NCI-H2171 treated with DMSO at 0.1 percent for 48 hours (cell line): ENCODE results near the gene ACAD11.
"Not testable (repeated sequence)": the region's sequence is repeated elsewhere in the genome, so short reads cannot be mapped to it uniquely, and the experiment has no call there.

ENCODE experiments used
- DNase-seq: peaks from one replicate; lab custom pipeline; 2025; lab: John Stamatoyannopoulos, UW

Gene ACAD11

GRCh38 chr3:132652640-132653270 is 6.9 kb downstream of the ACAD11 start:
- no peak for DNase-seq

- no peak for DNase-seq
Measured at GRCh38 chr3:132650153-132650552, 9.5 kb downstream of the ACAD11 start.

- no peak for DNase-seq
Measured at GRCh38 chr3:132645058-132645457, 14.6 kb downstream of the ACAD11 start.

- DNase-seq = no peak
Measured at GRCh38 chr3:132643366-132643765, 16.2 kb downstream of the ACAD11 start.

DNA sequence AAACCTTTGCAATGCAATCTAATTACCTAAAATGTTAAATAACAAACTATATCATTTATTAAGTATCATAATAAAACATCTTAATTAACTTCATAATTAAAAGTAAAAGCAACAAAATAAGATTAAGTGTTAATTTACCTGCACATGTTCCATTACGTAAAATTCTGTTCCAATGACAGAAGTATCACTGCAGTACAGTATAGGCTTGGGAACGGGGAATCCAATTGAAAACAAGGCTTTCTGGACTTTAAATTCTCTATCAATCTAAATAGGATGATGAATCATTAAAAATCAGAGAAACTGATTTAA is 17.1 kb downstream of the ACAD11 start:
- DNase-seq = no peak

- DNase-seq = peak; percentile 64
Measured at GRCh38 chr3:132641837-132642538, 17.6 kb downstream of the ACAD11 start.

DNA sequence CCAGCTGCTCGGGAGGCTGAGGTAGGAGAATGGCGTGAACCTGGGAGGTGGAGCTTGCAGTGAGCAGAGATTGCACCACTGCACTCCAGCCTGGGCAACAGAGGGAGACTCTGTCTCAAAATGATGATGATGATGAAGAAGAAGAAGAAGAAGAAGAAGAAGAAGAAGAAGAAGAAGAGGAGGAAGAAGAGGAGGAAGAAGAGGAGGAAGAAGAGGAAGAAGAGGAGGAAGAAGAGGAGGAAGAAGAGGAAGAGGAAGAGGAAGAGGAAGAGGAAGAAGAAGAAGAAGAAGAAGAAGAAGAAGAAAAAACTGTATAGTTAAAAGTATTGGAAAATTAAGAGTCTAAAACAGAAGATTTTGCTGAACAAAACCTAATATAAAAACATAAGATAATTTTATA is 18.2 kb downstream of the ACAD11 start:
- not testable (repeated sequence) for DNase-seq

DNA sequence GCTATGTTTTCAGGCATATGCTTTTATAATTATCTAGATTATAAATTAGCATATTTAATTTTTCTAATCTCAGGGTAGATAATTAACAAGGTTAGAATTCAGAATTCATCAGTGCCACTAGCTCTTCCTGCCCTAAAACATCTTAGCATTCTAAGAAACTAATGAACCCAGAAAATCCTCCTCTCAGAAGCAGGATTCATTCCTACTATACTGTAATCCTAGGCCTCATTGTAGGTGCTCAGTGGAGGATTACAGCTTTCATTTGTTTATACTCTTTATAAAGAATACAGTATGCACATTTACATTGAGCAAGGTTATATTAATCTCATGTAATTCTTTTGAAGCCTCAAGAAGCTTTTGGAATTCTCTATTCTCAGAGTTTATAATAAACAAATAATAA is 20.9 kb downstream of the ACAD11 start:
- no peak for DNase-seq

GRCh38 chr3:132637590-132637989 is 22.0 kb downstream of the ACAD11 start:
- no peak for DNase-seq

GRCh38 chr3:132635052-132635451 is 24.6 kb downstream of the ACAD11 start:
- no peak for DNase-seq

GRCh38 chr3:132630612-132631011 is 29.0 kb downstream of the ACAD11 start:
- no peak for DNase-seq

DNA sequence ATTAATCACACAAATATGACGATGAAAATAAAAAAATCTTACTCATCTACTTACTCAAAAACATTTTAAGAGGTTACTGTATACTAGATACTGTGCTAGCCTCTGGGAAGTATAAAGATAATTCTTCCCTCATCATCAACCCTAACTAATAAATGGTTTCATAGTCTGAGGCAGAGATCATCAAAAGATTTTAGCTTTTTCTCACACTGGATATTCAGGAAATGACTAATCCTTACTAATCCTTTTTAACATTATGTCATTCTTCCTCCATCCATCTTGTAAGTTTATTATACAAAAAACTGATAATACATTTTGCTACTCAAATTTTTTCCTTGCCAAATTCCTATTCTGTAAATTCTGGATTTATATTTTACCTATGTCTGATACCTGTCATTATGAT is 29.7 kb downstream of the ACAD11 start:
- no peak for DNase-seq

DNA sequence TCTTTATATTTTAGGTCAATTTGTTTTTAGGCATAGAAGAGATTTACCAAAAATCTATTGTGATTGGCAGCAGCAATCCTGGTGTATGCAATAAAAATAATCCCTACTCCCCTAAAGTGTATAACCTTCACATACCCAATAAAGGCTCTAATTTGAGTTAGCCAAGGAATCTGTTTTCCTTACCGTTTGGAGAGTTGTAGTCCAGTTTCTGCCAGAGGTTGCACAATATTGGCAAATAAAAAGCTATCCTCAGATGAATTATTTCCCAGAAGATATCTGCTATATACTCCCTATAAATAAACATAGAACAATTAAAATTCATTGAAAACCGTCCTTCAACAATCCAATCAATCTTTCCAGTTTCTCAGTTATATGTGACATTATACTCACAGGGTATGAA is 31.5 kb downstream of the ACAD11 start:
- DNase-seq = no peak

- no peak for DNase-seq
Measured at GRCh38 chr3:132626955-132627354, 32.7 kb downstream of the ACAD11 start.

GRCh38 chr3:132625613-132626012 is 34.0 kb downstream of the ACAD11 start:
- DNase-seq = no peak

GRCh38 chr3:132624790-132625189 is 34.8 kb downstream of the ACAD11 start:
- no peak for DNase-seq

DNA sequence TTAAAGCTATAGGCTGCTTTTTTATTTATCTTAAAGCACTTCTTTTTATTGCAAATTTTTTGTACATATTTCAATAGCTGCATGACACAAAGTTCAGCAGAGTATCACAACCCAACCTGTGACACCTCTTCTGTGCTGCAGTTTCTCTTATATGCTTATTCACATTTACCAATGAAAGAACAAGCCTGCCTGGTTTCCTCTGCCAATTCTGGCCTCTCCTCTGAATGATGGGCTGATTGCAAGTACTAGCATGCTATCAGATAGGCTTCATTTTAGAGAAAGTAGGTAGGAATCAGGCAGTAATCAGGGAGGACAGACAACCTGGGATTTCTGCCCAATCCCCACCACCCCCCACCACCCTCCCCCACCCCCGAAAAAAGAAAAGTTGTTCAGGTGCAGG is 36.0 kb downstream of the ACAD11 start:
- no peak for DNase-seq

DNA sequence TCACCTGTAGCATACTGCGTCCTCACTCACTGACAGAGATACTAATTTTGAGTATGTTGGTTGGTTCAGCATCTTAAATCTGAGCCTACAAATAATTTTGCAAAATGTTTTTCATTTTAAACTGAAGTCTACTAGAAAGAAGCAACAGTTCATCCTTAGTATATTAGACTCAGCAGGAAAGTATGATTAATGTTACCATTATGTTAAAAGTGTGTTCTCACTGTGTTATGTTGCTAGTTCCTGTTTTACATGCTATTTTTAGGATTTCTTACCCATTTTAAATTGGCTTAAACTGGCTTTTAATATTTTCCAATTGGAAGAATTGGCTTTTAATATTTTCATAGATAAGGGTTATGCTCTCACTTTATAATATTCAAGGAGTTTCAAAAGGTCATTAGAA is 36.8 kb downstream of the ACAD11 start:
- no peak for DNase-seq

- no peak for DNase-seq
Measured at GRCh38 chr3:132622148-132622547, 37.5 kb downstream of the ACAD11 start.

DNA sequence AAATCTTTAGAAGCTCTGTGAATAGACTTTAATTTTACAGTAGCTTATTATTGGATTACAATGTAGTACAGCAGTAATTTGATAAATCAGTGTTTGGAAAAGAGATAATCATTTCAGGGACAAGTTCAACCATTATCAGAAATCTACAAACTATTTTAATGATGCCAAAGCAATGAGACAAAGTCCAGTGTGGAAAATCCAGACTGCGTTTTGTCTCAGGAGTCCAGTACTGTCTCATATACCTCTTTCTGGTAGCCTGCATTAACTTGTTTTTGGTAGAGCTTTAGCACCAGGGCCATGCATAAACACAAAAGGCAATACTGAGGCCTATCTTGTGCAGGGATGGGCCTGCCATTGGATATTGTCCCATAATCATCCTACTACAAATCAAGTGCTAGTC is 42.8 kb downstream of the ACAD11 start:
- DNase-seq = no peak

GRCh38 chr3:132615881-132616280 is 43.7 kb downstream of the ACAD11 start:
- DNase-seq = no peak

GRCh38 chr3:132615301-132615700 is 44.3 kb downstream of the ACAD11 start:
- not testable (repeated sequence) for DNase-seq

DNA sequence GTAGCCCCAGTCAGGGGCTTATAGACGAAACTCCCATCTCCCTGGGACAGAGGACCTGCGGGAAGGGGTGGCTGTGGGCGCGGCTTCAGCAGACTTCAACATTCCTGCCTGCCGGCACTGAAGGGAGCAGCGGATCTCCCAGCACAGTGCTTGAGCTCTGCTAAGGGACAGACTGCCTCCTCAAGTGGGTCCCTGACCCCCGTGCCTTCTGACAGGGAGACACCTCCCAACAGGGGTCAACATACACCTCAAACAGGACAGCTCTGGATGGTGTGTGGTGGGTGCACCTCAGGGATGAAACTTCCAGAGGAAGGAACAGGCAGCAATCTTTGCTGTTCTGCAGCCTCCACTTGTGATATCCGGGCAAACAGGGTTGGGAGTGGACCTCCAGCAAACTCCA is 53.0 kb downstream of the ACAD11 start:
- not testable (repeated sequence) for DNase-seq

DNA sequence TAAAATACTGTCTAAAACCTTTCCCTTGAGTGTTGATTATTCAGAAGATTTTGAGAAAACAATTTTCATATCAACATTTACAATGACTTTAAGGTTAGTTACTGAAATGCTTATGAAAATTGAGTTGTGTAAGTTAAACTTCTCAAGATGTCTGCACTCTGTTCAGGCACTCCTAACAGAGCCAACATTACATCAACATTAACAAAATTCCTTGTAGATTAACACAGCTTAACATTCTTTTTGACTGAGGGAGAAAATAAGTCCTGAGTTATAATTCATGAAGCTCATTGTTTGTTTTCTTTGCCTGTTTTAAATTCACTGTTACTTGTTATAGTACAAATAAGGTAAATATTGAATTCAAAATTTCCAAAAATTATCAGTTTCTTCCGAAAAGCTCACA is 53.5 kb downstream of the ACAD11 start:
- DNase-seq = no peak
